ENCODE measurements around the gene ARGFX. TPM values are rescaled to one million over a fixed set of nuclear protein-coding genes. Genes with fewer than 3 reads are reported as not detected.
A peak's percentile ranks its signal among the peaks of the same experiment; 100 is the strongest.

The ARGFX gene
- total and polyA plus RNA-seq, 10 of the 15 experiments (the other 5 are each of a cell fraction or from before 2014, with no cell fraction given): not detected

- H3K9me3 ChIP-seq (replicated peaks; ENCODE audit: control insufficient read depth, insufficient read depth, low read length): no peaks in the 10 kb centered on the region
- H3K4me1 ChIP-seq (ENCODE audit: control insufficient read depth, insufficient read depth, low read length): no peaks in the 10 kb centered on the region
- H3K36me3 ChIP-seq (ENCODE audit: control insufficient read depth in 2 of 2, insufficient read depth in 2 of 2, low read length in 1 of 2): peaks cover 2 to 17% of the 10 kb centered on the region in 2 experiments
- intact Hi-C loops (cut with micrococcal nuclease; ENCODE audit: unreplicated experiment) (no loop called here), in situ Hi-C loops (cut with MboI) (no loop called here)
- no peaks in the 10 kb centered on the region for H3K27me3 ChIP-seq (replicated peaks in 1 of 2; ENCODE audit: control insufficient read depth in 2 of 2, insufficient read depth in 2 of 2, low read length in 1 of 2)
- H4K20me1 ChIP-seq (ENCODE audit: control insufficient read depth, insufficient read depth): no peaks in the 10 kb centered on the region
- no peak overlapping the region for H2AFZ ChIP-seq (ENCODE audit: control insufficient read depth, low read depth, low read length)
- DNase-seq (ENCODE audit: low read depth, low spot score): no peak
- no peak overlapping the region for H3K4me3 ChIP-seq
- H3K79me2 ChIP-seq (ENCODE audit: control insufficient read depth, insufficient read depth, low read length): no peaks in the 10 kb centered on the region
- TF ChIP-seq MEF2A (IDR thresholded peaks at IDR 0.05; ENCODE audit: insufficient read depth, low read depth, low read length) (no peak), ZSCAN29 (IDR thresholded peaks at IDR 0.05) (0 out of 2 replicates have a peak, but pooled peaks have one; percentile 50)
- ChIA-PET RAD21 (ENCODE audit: unreplicated experiment) (no interaction called here), CTCF (interaction anchor here (1.4 kb wide), 1 partner anchor 9 kb away, joined by 3 read pairs; no protein-coding TSS in a partner anchor), POLR2A (no interaction called here), SMC1A (ENCODE audit: uncharacterized antibody, unreplicated experiment) (interaction anchor here (1.1 to 1.2 kb wide), 3 partner anchors 10 to 15 kb away, joined by 3 to 4 read pairs (median 4); partner anchors contain the start of gene POLQ)
- BruUV-seq (replicated peaks): no TSS peak
- no peak overlapping the region for H3K9ac ChIP-seq (ENCODE audit: control insufficient read depth, insufficient read depth, low read length)
- no peak for FAIRE-seq
- ATAC-seq: peak; percentile 82
- no peak overlapping the region for H3K4me2 ChIP-seq (ENCODE audit: control insufficient read depth, insufficient read depth)
- H3K27ac ChIP-seq (ENCODE audit: control insufficient read depth, insufficient read depth): no peak overlapping the region
Measured at GRCh38 chr3:121531269-121531668, 36.5 kb upstream of the ARGFX start.

- DNase-seq (ENCODE audit: low read depth, low spot score) (no peak), ATAC-seq (peak; percentile 55), FAIRE-seq (no peak)
- no peak overlapping the region for H3K9ac ChIP-seq (ENCODE audit: control insufficient read depth, insufficient read depth, low read length)
- H3K9me3 ChIP-seq (replicated peaks; ENCODE audit: control insufficient read depth, insufficient read depth, low read length): no peaks in the 10 kb centered on the region
- H4K20me1 ChIP-seq (ENCODE audit: control insufficient read depth, insufficient read depth): no peaks in the 10 kb centered on the region
- ChIA-PET SMC1A (ENCODE audit: uncharacterized antibody, unreplicated experiment) (interaction anchor here (0.6 kb wide), 1 partner anchor 688 kb away, joined by 3 read pairs; no protein-coding TSS in a partner anchor), POLR2A (no interaction called here), RAD21 (ENCODE audit: unreplicated experiment) (interaction anchor here (1.0 kb wide), 1 partner anchor 715 kb away, joined by 3 read pairs; no protein-coding TSS in a partner anchor), CTCF (interaction anchor here (1.2 kb wide), 1 partner anchor 765 kb away, joined by 4 read pairs; no protein-coding TSS in a partner anchor)
- H3K4me1 ChIP-seq (ENCODE audit: control insufficient read depth, insufficient read depth, low read length): peaks cover 8% of the 10 kb centered on the region; the same call in 1 of the 2 replicates
- no peaks in the 10 kb centered on the region for H3K27me3 ChIP-seq (replicated peaks in 1 of 2; ENCODE audit: control insufficient read depth in 2 of 2, insufficient read depth in 2 of 2, low read length in 1 of 2)
- H2AFZ ChIP-seq (ENCODE audit: control insufficient read depth, low read depth, low read length): no peak overlapping the region
- no peak overlapping the region for H3K4me2 ChIP-seq (ENCODE audit: control insufficient read depth, insufficient read depth)
- intact Hi-C loops (cut with micrococcal nuclease; ENCODE audit: unreplicated experiment) (loop anchor here (10.0 kb wide), 2 partner anchors 332 to 842 kb away; partner anchors contain the start of genes FAM162A and MIX23), in situ Hi-C loops (cut with MboI) (loop anchor here (10.0 kb wide), 2 partner anchors 812 to 992 kb away; no protein-coding TSS in a partner anchor)
- H3K79me2 ChIP-seq (ENCODE audit: control insufficient read depth, insufficient read depth, low read length): peaks cover 42% of the 10 kb centered on the region
- no peak overlapping the region for H3K4me3 ChIP-seq
- TF ChIP-seq ZBED1 (IDR thresholded peaks at IDR 0.05; ENCODE audit: borderline replicate concordance): no peak
- no peak for TF ChIP-seq EZH2 (IDR thresholded peaks at IDR 0.05; ENCODE audit: borderline replicate concordance, control insufficient read depth, low read depth, low read length)
- TF ChIP-seq PKNOX1 (IDR thresholded peaks at IDR 0.05): peak; percentile 66; the same call in 1 of the 2 replicates
- no peak for TF ChIP-seq MYB (IDR thresholded peaks at IDR 0.05; ENCODE audit: borderline replicate concordance, low read depth, low read length)
- no TSS peak for BruUV-seq (replicated peaks)
- peaks cover 0 to 8% of the 10 kb centered on the region in 2 experiments; a peak in 1 of 4 replicates for H3K36me3 ChIP-seq (ENCODE audit: control insufficient read depth in 2 of 2, insufficient read depth in 2 of 2, low read length in 1 of 2)
- no peak overlapping the region for H3K27ac ChIP-seq (ENCODE audit: control insufficient read depth, insufficient read depth)
Measured at GRCh38 chr3:121542924-121543323, 24.8 kb upstream of the ARGFX start.

All from GM12878 (cell line).